ENCODE data around the gene SLC9A2. TPM values are rescaled to one million over a fixed set of nuclear protein-coding genes. Genes with fewer than 3 reads are reported as not detected.

Gene SLC9A2
- total RNA-seq, 3 donors from 2014 or later (not counting 1 experiment from before 2014, with no cell fraction given) = not detected

DNA sequence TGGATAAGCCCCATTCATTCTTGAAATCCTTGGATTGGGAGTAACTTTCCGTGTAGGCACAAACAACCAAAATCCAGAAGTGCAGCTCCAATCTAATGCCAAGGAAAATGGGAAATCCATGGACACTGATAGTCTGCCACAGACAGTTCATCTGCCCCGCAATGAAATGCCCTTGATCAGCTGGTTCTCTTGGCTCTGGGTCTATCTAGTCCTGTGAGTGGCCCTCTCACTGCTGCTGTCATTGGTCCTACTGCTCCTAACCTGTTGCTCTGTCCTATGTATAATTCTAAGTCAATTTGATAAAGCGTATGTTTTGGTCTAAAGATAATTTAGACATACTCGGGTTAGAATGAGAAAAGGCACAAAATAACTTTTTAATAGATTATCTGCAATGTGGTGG, 128.8 kb downstream of the SLC9A2 start:
- ATAC-seq (no peak), DNase-seq (no peak)
- Mint-ChIP-seq H3K4me1 (no peaks in the 10 kb centered on the region), H3K9me3 (no peaks in the 10 kb centered on the region), H3K27ac (no peak overlapping the region), H3K27me3 (ENCODE audit: low read depth in 2 of 2) (no peaks in the 10 kb centered on the region), H3K4me3 (no peak overlapping the region), H3K36me3 (no peaks in the 10 kb centered on the region)
- Histone ChIP-seq H3K9me3 (ENCODE audit: control insufficient read depth, insufficient read depth, low read length) (no peaks in the 10 kb centered on the region), H3K27ac (ENCODE audit: low read length) (no peak overlapping the region), H3K36me3 (ENCODE audit: control insufficient read depth, insufficient read depth, low read length) (no peaks in the 10 kb centered on the region), H3K27me3 (ENCODE audit: control insufficient read depth, insufficient read depth, low read length) (no peaks in the 10 kb centered on the region), H3K4me1 (ENCODE audit: control insufficient read depth, insufficient read depth, low read length) (no peaks in the 10 kb centered on the region), H3K4me3 (ENCODE audit: low read length) (no peak overlapping the region)
- no peak for TF ChIP-seq CTCF (IDR thresholded peaks at IDR 0.05)
- 96% methylated on average over 3 of the region's 4 CpGs for whole genome bisulfite sequencing (ENCODE audit: insufficient coverage)
- intact Hi-C loops (cut with micrococcal nuclease) = no loop called here

DNA sequence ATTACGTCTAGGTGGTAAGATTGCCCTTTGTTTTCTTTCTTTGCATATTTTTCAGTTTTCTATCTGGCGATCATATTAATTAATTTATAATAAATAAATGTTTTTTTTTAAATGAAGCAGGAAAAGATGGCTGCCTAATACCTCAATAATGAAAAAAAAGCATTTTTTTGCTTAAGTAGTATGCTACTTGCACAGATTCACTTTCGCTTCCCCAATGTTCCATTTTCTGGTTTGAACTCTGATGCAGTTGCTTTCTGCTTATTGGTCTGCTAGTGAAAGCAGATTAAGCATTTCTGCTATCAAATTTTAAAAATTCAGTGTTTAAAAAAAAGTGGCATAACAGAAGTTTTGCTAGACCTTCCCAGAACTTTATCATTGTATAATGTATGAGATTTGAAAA, 130.6 kb downstream of the SLC9A2 start:
- Histone ChIP-seq H3K36me3 (ENCODE audit: control insufficient read depth, insufficient read depth, low read length) (no peaks in the 10 kb centered on the region), H3K27ac (ENCODE audit: low read length) (no peak overlapping the region), H3K4me1 (ENCODE audit: control insufficient read depth, insufficient read depth, low read length) (no peaks in the 10 kb centered on the region), H3K4me3 (ENCODE audit: low read length) (no peak overlapping the region), H3K9me3 (ENCODE audit: control insufficient read depth, insufficient read depth, low read length) (no peaks in the 10 kb centered on the region), H3K27me3 (ENCODE audit: control insufficient read depth, insufficient read depth, low read length) (no peaks in the 10 kb centered on the region)
- H3K36me3 Mint-ChIP-seq = no peaks in the 10 kb centered on the region
- H3K4me1 Mint-ChIP-seq = no peaks in the 10 kb centered on the region
- DNase-seq = no peak
- ATAC-seq = no peak
- H3K27me3 Mint-ChIP-seq (ENCODE audit: low read depth in 2 of 2) = no peaks in the 10 kb centered on the region
- no peak for TF ChIP-seq CTCF (IDR thresholded peaks at IDR 0.05)
- H3K4me3 Mint-ChIP-seq = no peak overlapping the region
- intact Hi-C loops (cut with micrococcal nuclease) = no loop called here
- 75% methylated on average over 1 of the region's 3 CpGs for WGBS (ENCODE audit: insufficient coverage)
- H3K27ac Mint-ChIP-seq = no peak overlapping the region
- H3K9me3 Mint-ChIP-seq = no peaks in the 10 kb centered on the region

DNA sequence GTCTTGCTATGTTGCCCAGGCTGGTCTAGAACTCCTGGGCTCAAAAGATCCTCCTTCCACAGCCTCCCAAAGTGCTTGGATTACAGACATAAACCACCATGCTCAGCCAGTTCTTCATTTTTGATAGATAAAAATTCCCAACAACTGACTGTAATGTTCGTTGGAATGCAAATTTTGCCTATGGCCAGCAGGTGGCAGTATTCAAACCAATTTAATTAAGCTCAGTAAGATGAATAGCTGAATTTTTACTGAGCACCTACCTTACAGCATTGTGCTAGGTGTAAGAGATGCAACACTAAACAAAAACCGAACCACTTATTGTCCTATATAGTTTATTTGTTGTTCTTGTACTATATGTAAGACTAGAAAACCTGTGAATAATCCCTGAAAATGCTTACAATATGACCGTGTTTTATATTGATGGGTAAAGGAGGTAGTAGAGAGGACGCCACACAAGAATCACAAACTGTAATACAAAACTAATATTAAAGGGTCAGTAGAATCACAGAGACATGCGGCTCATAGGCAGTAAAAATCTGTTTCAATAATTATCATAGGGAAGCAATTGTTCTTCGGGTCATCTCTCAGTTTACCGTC, 134.3 kb downstream of the SLC9A2 start:
- Mint-ChIP-seq H3K36me3 (no peaks in the 10 kb centered on the region), H3K4me1 (no peaks in the 10 kb centered on the region), H3K9me3 (no peaks in the 10 kb centered on the region), H3K4me3 (no peak overlapping the region), H3K27me3 (ENCODE audit: low read depth in 2 of 2) (no peaks in the 10 kb centered on the region), H3K27ac (no peak overlapping the region)
- intact Hi-C loops (cut with micrococcal nuclease) = no loop called here
- H3K4me1 ChIP-seq (ENCODE audit: control insufficient read depth, insufficient read depth, low read length) = no peaks in the 10 kb centered on the region
- TF ChIP-seq CTCF (IDR thresholded peaks at IDR 0.05) = peak; percentile 93
- H3K27ac ChIP-seq (ENCODE audit: low read length) = no peak overlapping the region
- no peaks in the 10 kb centered on the region for H3K27me3 ChIP-seq (ENCODE audit: control insufficient read depth, insufficient read depth, low read length)
- no peak overlapping the region for H3K4me3 ChIP-seq (ENCODE audit: low read length)
- H3K36me3 ChIP-seq (ENCODE audit: control insufficient read depth, insufficient read depth, low read length) = no peaks in the 10 kb centered on the region
- ATAC-seq = peak in 2 of 3 donors; percentile 46 to 51
- DNase-seq = peak in 1 of 2 donors; percentile 64
- no peaks in the 10 kb centered on the region for H3K9me3 ChIP-seq (ENCODE audit: control insufficient read depth, insufficient read depth, low read length)
- 72% methylated on average over 4 of the region's 7 CpGs for WGBS (ENCODE audit: insufficient coverage)

All from natural killer cell (primary cell).